Immature natural killer cell (primary cell): ENCODE measurements around the gene DEGS2. TPM values are rescaled to one million over a fixed set of nuclear protein-coding genes. Genes with fewer than 3 reads are reported as not detected.

Experiments used
- polyA plus RNA-seq, 3 donors: library from polyadenylated mRNA; unstranded; fragments of 300-500 nt; fragmentation: Illumina TruSeq; gene quantifications; one replicate each; pipeline ENCODE4 v1.2.3, GENCODE V29; 2021

The DEGS2 gene
- polyA plus RNA-seq, 3 donors from 2014 or later: 7.8 to 21.7 (median 12.1) TPM

Other genes starting within 250 kb of the DEGS2 start
- 100 to 1,000 TPM in 1 of 3 donors, 10 to 100 TPM in 2; 56.8 to 135 (median 76.3) TPM for gene EVL, start 94.2 kb downstream of the DEGS2 start, polyA plus RNA-seq
- gene YY1, start 79.5 kb upstream of the DEGS2 start, polyA plus RNA-seq: 10 to 100 TPM; 12.9 to 23.6 (median 15.9) TPM
- gene SLC25A29, start 146.8 kb upstream of the DEGS2 start, polyA plus RNA-seq: 1 to 10 TPM; 4.2 to 5.6 (median 4.6) TPM
- not detected for gene SLC25A47, start 163.7 kb upstream of the DEGS2 start, polyA plus RNA-seq
- gene WDR25, start 216.8 kb upstream of the DEGS2 start, polyA plus RNA-seq: 10 to 100 TPM in 2 of 3 donors, 1 to 10 TPM in 1; 8.1 to 13.8 (median 12.1) TPM